ENCODE measurements around the gene ACACA. TPM values are rescaled to one million over a fixed set of nuclear protein-coding genes. Genes with fewer than 3 reads are reported as not detected.

ACACA gene
- total and polyA plus RNA-seq, 9 donors = 18.1 to 38.0 (median 24.4) TPM

DNA sequence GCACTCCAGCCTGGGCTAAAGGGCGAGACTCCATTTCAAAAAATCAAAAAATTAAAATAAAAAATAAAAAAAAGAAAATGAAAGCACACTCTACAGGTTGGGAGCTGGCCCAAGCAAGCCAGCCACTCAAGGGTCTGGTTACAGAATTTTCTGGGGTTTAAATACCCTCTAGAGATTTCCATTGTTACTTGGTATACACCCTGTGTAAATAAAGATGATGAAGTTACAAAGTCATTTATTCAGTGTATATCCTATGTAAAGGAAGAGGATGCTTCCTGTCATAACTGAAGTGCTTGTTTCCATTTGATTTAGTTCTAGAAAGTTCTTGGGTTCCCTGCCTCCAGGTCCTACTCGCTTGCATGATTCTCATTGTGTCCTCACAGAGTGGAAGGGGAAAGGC, 110.7 kb downstream of the ACACA start:
- Histone ChIP-seq H3K36me3 (ENCODE audit: control insufficient read depth, insufficient read depth, low read length) (no peaks in the 10 kb centered on the region), H3K4me3 (ENCODE audit: low read length) (no peak overlapping the region), H3K9me3 (replicated peaks; ENCODE audit: control insufficient read depth, low read depth, low read length) (no peaks in the 10 kb centered on the region), H3K27me3 (ENCODE audit: control insufficient read depth, insufficient read depth, low read length) (no peaks in the 10 kb centered on the region), H3K27ac (ENCODE audit: low read length) (no peak overlapping the region), H3K4me1 (ENCODE audit: control insufficient read depth, insufficient read depth, low read length) (peaks cover 6% of the 10 kb centered on the region)
- no peak for DNase-seq
- WGBS (ENCODE audit: insufficient coverage) = no CpG with 5 or more reads among the region's 2 CpGs

- Histone ChIP-seq H3K27me3 (ENCODE audit: control insufficient read depth, insufficient read depth, low read length) (no peaks in the 10 kb centered on the region), H3K9me3 (replicated peaks; ENCODE audit: control insufficient read depth, low read depth, low read length) (no peaks in the 10 kb centered on the region), H3K4me3 (ENCODE audit: low read length) (no peak overlapping the region), H3K4me1 (ENCODE audit: control insufficient read depth, insufficient read depth, low read length) (peaks cover 6% of the 10 kb centered on the region), H3K27ac (ENCODE audit: low read length) (no peak overlapping the region), H3K36me3 (ENCODE audit: control insufficient read depth, insufficient read depth, low read length) (no peaks in the 10 kb centered on the region)
- 88% methylated on average over 2 of the region's 4 CpGs for WGBS (ENCODE audit: insufficient coverage)
- no peak for DNase-seq
These were observed 111.7 kb downstream of the ACACA start for GRCh38 chr17:37294888-37295287.

- H3K4me3 ChIP-seq (ENCODE audit: low read length) = no peak overlapping the region
- no peak overlapping the region for H3K27ac ChIP-seq (ENCODE audit: low read length)
- no peaks in the 10 kb centered on the region for H3K27me3 ChIP-seq (ENCODE audit: control insufficient read depth, insufficient read depth, low read length)
- no peaks in the 10 kb centered on the region for H3K9me3 ChIP-seq (replicated peaks; ENCODE audit: control insufficient read depth, low read depth, low read length)
- no CpG with 5 or more reads among the region's 5 CpGs for WGBS (ENCODE audit: insufficient coverage)
- no peaks in the 10 kb centered on the region for H3K4me1 ChIP-seq (ENCODE audit: control insufficient read depth, insufficient read depth, low read length)
- DNase-seq = no peak
- H3K36me3 ChIP-seq (ENCODE audit: control insufficient read depth, insufficient read depth, low read length) = no peaks in the 10 kb centered on the region
These were observed 112.9 kb downstream of the ACACA start for GRCh38 chr17:37293770-37294169.

DNA sequence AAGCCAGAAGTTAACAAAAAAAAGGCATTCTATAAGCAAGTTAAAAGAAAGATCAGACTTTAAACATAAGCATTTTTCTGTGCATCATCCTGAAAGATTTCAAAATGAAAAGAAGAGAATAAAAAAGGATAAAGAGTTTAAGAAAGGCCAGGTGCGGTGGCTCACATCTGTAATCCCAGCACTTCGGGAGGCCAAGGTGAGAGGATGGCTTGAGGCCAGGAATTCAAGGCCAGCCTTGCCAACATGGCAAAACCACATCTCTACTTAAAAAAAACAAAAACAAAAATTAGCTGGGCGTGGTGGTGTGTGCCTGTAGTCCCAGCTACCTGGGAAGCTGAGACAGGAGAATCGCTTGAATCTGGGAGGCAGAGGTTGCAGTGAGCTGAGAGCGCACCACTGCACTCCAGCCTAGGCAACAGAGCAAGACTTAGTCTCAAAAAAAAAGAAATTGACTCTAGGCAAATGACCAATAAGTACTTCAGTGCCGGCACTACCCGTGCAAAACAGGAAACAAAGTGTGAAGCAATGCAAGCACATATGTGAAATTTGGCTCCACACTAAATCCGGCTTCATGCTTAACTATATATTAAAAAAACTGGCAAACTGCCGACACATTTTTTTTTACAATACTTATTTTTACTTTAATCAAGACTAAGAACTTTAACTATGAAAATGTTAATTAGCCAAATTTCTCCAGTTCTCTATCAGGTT, 114.1 kb downstream of the ACACA start:
- Histone ChIP-seq H3K4me3 (ENCODE audit: low read length) (no peak overlapping the region), H3K27ac (ENCODE audit: low read length) (no peak overlapping the region), H3K36me3 (ENCODE audit: control insufficient read depth, insufficient read depth, low read length) (no peaks in the 10 kb centered on the region), H3K9me3 (replicated peaks; ENCODE audit: control insufficient read depth, low read depth, low read length) (no peaks in the 10 kb centered on the region), H3K27me3 (ENCODE audit: control insufficient read depth, insufficient read depth, low read length) (no peaks in the 10 kb centered on the region), H3K4me1 (ENCODE audit: control insufficient read depth, insufficient read depth, low read length) (no peaks in the 10 kb centered on the region)
- 96% methylated on average over 3 of the region's 9 CpGs for WGBS (ENCODE audit: insufficient coverage)
- DNase-seq = peak; percentile 43

DNA sequence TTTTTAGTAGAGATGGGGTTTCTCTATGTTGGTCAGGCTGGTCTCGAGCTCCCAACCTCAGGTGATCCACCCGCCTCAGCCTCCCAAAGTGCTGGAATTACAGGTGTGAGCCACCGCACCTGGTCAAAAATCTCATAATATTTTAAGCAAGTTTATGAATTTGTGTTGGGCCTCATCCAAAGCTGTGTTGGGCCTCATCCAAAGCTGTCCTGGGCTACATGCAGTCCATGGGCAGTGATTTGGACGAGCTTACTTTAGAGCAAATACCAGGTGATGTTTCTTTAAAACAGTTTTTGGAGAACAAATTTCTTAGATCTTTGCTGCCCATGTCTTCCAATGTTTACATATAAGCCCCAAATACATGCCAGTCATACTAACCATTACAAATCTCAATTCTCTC, 115.3 kb downstream of the ACACA start:
- DNase-seq = no peak
- Histone ChIP-seq H3K9me3 (replicated peaks; ENCODE audit: control insufficient read depth, low read depth, low read length) (no peaks in the 10 kb centered on the region), H3K4me1 (ENCODE audit: control insufficient read depth, insufficient read depth, low read length) (no peaks in the 10 kb centered on the region), H3K27ac (ENCODE audit: low read length) (no peak overlapping the region), H3K27me3 (ENCODE audit: control insufficient read depth, insufficient read depth, low read length) (no peaks in the 10 kb centered on the region), H3K36me3 (ENCODE audit: control insufficient read depth, insufficient read depth, low read length) (no peaks in the 10 kb centered on the region), H3K4me3 (ENCODE audit: low read length) (no peak overlapping the region)
- WGBS (ENCODE audit: insufficient coverage) = no CpG with 5 or more reads among the region's 4 CpGs

DNA sequence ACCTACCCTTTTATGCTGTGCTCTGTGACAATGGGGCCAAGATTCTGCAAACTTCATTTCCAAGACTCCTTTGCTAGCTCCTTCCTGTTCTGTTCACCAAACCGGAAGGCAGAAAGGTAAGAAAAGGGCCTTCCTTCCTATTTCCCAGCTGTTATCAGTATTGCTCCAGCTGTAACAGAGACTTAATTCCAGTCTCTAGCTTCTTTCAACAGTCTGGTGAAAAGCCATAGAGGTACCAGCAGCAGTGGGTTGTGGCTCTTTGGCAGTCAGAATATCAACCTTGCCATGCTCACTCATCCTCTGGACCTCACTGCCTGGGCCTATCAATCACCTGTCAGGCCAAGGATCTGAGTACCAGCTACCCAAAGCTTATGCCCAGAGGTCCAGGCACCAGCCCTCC, 120.2 kb downstream of the ACACA start:
- Histone ChIP-seq H3K4me3 (ENCODE audit: low read length) (no peak overlapping the region), H3K27me3 (ENCODE audit: control insufficient read depth, insufficient read depth, low read length) (no peaks in the 10 kb centered on the region), H3K9me3 (replicated peaks; ENCODE audit: control insufficient read depth, low read depth, low read length) (no peaks in the 10 kb centered on the region), H3K4me1 (ENCODE audit: control insufficient read depth, insufficient read depth, low read length) (no peaks in the 10 kb centered on the region), H3K36me3 (ENCODE audit: control insufficient read depth, insufficient read depth, low read length) (peaks cover 5% of the 10 kb centered on the region), H3K27ac (ENCODE audit: low read length) (no peak overlapping the region)
- no peak for DNase-seq
- 63% methylated on average over 1 of the region's 1 CpG for WGBS (ENCODE audit: insufficient coverage)

- H3K27me3 ChIP-seq (ENCODE audit: control insufficient read depth, insufficient read depth, low read length) = no peaks in the 10 kb centered on the region
- H3K4me1 ChIP-seq (ENCODE audit: control insufficient read depth, insufficient read depth, low read length) = no peaks in the 10 kb centered on the region
- WGBS (ENCODE audit: insufficient coverage) = 73% methylated on average over 2 of the region's 2 CpGs
- H3K36me3 ChIP-seq (ENCODE audit: control insufficient read depth, insufficient read depth, low read length) = peaks cover 5% of the 10 kb centered on the region
- no peak overlapping the region for H3K4me3 ChIP-seq (ENCODE audit: low read length)
- DNase-seq = no peak
- no peak overlapping the region for H3K27ac ChIP-seq (ENCODE audit: low read length)
- no peaks in the 10 kb centered on the region for H3K9me3 ChIP-seq (replicated peaks; ENCODE audit: control insufficient read depth, low read depth, low read length)
These were observed 122.4 kb downstream of the ACACA start for GRCh38 chr17:37284191-37284590.

- Histone ChIP-seq H3K27me3 (ENCODE audit: control insufficient read depth, insufficient read depth, low read length) (no peaks in the 10 kb centered on the region), H3K9me3 (replicated peaks; ENCODE audit: control insufficient read depth, low read depth, low read length) (no peaks in the 10 kb centered on the region), H3K4me3 (ENCODE audit: low read length) (no peak overlapping the region), H3K36me3 (ENCODE audit: control insufficient read depth, insufficient read depth, low read length) (peaks cover 5% of the 10 kb centered on the region), H3K4me1 (ENCODE audit: control insufficient read depth, insufficient read depth, low read length) (no peaks in the 10 kb centered on the region), H3K27ac (ENCODE audit: low read length) (no peak overlapping the region)
- no peak for DNase-seq
These were observed 123.1 kb downstream of the ACACA start for GRCh38 chr17:37283414-37283961.

GRCh38 chr17:37280841-37281240, 125.8 kb downstream of the ACACA start:
- H3K4me3 ChIP-seq (ENCODE audit: low read length) = no peak overlapping the region
- H3K36me3 ChIP-seq (ENCODE audit: control insufficient read depth, insufficient read depth, low read length) = peaks cover 6% of the 10 kb centered on the region
- no peaks in the 10 kb centered on the region for H3K4me1 ChIP-seq (ENCODE audit: control insufficient read depth, insufficient read depth, low read length)
- WGBS (ENCODE audit: insufficient coverage) = 82% methylated on average over 1 of the region's 6 CpGs
- no peak overlapping the region for H3K27ac ChIP-seq (ENCODE audit: low read length)
- H3K9me3 ChIP-seq (replicated peaks; ENCODE audit: control insufficient read depth, low read depth, low read length) = no peaks in the 10 kb centered on the region
- no peaks in the 10 kb centered on the region for H3K27me3 ChIP-seq (ENCODE audit: control insufficient read depth, insufficient read depth, low read length)
- DNase-seq = no peak

DNA sequence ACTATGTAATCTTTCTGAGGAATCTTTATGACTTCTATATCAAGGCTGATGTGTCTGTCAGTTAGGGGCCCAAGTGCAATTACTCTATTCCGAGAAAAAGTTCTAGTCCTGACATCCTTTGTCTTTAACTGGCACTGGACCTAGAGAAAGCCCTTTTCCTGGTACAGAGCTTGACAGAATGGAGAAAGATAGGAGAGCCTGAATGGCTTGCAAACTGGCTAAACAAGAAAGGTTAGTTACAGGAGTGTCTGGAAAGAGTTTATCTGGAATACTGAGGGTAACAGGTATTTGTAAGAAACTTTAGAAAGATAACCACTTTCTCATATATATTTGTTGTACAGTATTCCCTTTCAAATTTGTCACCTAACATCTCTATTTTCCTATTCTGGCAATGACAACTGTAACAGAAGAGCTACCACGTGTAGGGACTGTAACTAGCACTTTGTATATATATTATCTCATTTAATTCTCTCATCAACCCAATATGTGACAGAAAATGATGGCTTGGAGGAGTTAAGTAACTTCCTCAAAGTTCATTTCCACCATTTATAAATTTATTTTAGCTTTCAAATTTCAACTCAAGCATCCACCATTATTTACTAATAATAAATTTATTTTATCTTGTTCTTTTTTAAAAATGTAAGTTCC, 128.3 kb downstream of the ACACA start:
- peaks cover 13% of the 10 kb centered on the region for H3K36me3 ChIP-seq (ENCODE audit: control insufficient read depth, insufficient read depth, low read length)
- no peak for DNase-seq
- no peaks in the 10 kb centered on the region for H3K9me3 ChIP-seq (replicated peaks; ENCODE audit: control insufficient read depth, low read depth, low read length)
- H3K4me3 ChIP-seq (ENCODE audit: low read length) = no peak overlapping the region
- H3K27me3 ChIP-seq (ENCODE audit: control insufficient read depth, insufficient read depth, low read length) = no peaks in the 10 kb centered on the region
- WGBS (ENCODE audit: insufficient coverage) = 60% methylated on average over 1 of the region's 2 CpGs
- H3K27ac ChIP-seq (ENCODE audit: low read length) = no peak overlapping the region
- no peaks in the 10 kb centered on the region for H3K4me1 ChIP-seq (ENCODE audit: control insufficient read depth, insufficient read depth, low read length)
